Non-pigmented ciliary epithelial cell (primary cell): ENCODE results near the gene RHOC.

Experiments used
- DNase-seq: peaks from one replicate; pipeline ENCODE4 v3.0.0-alpha.2; 2010; ENCODE audit warnings: low read depth

Gene RHOC

GRCh38 chr1:112677501-112677900, 29.4 kb downstream of the RHOC start:
- no peak for DNase-seq

- no peak for DNase-seq
Measured at GRCh38 chr1:112676543-112676942, 30.4 kb downstream of the RHOC start.

DNA sequence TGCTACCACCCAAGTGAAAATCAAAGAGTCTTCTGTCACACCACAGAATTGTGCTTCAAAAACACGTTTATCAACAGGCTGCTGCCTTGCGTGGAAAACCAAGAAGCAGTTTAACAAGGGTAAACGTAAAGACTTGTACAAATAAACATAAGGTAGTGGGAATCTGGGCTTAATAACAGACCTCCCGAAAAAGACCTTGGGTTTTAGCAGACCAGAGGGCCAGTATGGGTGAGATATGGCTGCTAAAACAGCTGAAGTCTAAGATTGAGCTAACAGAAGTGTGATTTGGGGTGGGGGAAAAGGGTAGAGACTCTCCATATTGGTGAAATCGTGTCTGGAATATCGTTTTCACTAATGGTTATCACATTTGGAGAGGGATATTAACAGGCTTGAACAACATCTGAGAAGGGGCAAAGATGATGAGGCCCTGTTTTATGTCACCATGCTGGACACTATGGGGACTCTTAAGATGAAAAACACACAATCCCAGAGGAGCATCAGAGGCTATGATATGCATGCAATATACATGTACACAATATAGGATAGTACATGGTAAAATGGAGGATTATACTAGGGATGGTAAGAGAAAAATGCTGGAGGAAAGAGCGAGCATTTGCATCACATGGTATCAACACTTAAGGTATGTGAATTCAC, 31.1 kb downstream of the RHOC start:
- DNase-seq, result no peak

DNA sequence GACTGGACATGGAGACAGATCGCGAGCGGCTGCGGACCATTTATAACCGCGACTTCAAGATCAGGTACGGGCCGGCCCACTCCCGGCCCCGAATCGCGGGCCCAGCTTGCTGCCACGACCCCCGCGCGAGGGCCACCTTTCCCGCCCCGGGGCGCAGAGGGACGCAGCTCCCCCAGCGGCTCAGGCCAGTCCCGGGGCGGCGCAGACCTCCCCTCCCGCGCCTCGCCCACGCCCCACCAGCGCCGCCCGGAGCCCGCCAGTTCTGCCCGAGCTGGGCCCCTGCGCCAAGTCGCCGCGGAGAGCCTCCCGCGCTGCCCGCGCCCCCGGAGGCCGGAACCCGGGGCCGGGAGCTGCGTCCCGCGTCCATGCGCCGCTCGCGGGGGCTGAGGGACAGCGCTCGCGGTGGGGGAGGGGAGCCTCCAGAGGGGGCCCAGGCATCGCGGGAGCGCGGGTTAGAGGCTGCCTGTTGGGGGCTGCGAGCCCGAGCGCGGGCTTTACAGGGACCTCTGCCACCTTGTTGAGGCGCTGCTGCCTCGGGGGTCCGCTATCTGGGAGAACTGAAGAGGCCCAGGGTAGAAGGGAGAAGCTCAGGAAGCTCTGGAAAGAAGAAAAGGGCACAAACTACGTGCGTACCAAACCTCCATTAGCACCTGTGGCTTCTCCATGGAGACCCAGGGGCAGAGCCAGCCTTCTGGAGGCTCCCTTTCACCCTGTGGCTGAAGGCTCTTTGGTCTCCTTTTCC, 31.8 kb downstream of the RHOC start:
- no peak for DNase-seq

GRCh38 chr1:112674440-112674985, 32.4 kb downstream of the RHOC start, which contains the start of gene MOV10:
Gene MOV10 (plus strand): TSS chr1:112674659. CDS start chr1:112674913, 254 bp downstream.
- DNase-seq, result peak; percentile 35

DNA sequence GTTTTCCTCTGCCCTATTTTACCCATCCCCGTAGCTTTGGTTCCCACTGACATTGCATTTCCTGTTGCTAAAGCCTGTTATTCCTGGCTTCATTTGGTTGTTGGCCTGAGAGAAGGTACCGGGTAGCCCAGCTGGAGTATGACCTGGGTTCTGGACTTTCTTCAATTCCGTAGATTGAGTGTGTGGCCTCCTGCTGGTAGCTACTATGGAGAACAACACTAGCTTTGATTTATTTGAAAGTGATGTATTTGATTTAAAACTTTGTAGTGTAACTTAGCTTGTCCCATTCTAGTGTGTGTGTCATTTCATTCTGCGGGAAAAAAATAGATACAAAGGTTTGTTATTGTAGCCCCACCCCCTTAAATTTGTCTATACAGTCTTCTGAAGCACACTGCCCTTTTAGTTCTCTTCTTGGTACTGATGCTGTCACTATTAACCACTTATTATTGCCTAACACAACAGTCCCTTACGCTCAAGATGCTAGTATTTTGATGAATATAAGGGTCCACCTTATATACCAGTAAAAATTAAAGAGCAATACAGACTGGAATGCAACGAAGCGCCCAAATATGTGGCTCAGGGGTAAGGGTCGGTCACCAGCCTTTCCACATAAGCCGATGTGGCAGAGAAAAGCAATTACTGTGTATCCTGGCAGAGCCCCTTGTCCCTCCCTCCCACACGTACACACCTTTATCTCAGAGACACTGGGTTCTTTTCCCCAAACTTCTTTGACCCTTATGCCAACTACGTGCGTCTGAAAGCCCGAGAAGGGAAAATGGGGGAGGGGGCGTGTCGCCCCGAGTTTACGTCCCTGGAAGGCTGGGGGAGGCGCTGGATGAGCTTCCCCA, 33.1 kb downstream of the RHOC start:
- peak; percentile 14 for DNase-seq

DNA sequence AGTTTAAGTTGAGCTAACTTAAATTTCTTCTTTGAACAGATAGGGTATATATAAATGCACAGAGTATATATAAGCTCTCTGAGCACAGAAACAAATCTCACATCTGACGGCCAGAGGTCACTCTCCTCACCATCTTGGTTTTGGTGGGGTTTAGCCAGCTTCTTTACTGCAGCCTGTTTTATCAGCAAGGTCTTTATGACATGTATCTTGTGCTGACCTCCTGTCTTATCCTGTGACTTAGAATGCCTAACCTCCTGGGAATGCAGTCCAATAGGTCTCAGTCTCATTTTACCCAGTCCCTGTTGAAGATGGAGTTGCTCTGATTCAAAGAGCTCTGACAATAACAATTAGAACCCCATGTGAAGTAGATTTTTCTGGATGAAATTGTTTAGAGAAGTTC, 34.1 kb downstream of the RHOC start:
- no peak for DNase-seq

DNA sequence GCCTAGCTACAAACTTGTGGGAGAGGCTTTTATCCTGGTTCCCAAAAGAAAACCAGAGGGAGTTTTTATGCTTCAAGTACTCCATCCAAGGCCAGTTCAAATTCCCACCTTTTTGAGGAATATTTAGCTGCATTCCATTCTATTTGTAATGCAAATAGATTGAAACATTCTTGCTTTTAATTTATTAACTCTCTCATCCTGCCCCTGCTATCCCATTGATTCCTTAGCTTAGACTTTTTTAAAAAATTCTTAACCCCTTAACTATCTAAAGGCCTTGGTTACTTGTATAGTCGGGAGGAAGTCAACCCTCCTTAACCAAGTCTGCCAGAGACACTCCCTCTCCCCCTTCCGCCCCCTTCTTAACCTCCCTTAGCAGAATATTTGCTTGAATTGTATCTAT, 34.9 kb downstream of the RHOC start:
- DNase-seq, result no peak

DNA sequence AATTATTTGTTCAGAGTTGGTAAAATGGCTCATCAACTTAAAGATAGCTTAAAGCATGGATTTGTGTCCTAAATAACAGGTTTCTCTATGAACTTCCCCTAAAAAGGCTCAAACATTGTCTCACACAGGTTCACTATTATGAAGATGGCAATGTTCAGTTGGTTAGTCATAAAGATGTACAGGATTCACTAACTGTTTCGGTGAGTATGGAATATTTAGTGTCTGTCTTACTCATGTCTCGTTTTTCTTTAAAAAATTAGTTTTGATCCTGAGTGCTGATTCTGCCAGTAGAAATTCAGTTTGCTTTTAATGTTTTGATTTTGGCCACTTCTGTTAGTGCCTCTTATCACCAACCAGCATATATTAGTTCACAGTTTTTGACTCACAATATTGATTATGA, 40.0 kb downstream of the RHOC start:
- DNase-seq, result no peak

GRCh38 chr1:112665857-112666256, 41.1 kb downstream of the RHOC start:
- DNase-seq, result no peak

DNA sequence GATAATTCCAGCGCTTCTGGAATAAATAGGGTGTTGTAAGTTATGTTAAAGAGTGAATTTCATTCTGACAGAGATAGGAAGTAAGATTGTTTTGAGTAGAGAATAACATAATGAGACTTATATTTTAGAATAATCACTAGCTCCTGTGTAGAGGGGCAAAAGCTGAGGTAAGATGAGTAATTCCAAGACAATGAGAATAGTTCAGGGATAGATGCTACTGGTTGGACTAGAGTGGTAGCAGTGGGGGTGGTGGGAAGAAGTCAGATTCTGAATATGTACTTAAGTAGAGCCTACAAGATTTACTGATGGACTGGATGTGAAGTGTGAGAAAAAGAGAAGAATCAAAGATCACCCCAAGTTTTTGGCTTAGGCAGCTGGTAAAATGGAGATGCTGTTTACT, 55.7 kb downstream of the RHOC start:
- DNase-seq, result peak; percentile 6
